A549 (cell line): ENCODE results near the gene USP32.

Experiments used
- EP300 ChIP-seq, 2 experiments: fragments of >200 bp; sonication (Bioruptor Twin); formaldehyde crosslinking; IDR thresholded peaks; 2 replicates in 1 of 2; 3 replicates in 1 of 2; pipeline ENCODE4 v1.6.1; 2016 to 2017
- ESRRA ChIP-seq: fragments of 150-350 bp; IDR thresholded peaks from 2 replicates; pipeline ENCODE4 v1.6.1; 2014; ENCODE audit warnings: mild to moderate bottlenecking, low read length, borderline replicate concordance
- MAZ ChIP-seq: fragments of 150-350 bp; IDR thresholded peaks from 2 replicates; pipeline ENCODE4 v1.6.1; 2014; ENCODE audit warnings: antibody characterized with exemption, low read depth, low read length, borderline replicate concordance
- POLR2A ChIP-seq: IDR thresholded peaks from 2 replicates; pipeline ENCODE4 v1.6.1; 2012; ENCODE audit warnings: mild to moderate bottlenecking, low read length
- POLR2AphosphoS2 ChIP-seq: conservative IDR thresholded peaks from 2 replicates; pipeline ENCODE4 v1.6.1; 2012; ENCODE audit warnings: low read length, improper control_type of control experiment, inconsistent platforms
- RAD21 ChIP-seq, 2 experiments: fragments of >200 bp in 1 of 2; sonication (Bioruptor Twin) in 1 of 2; formaldehyde crosslinking in 1 of 2; IDR thresholded peaks in 1 of 2; conservative IDR thresholded peaks in 1 of 2; 2 replicates in 1 of 2; 3 replicates in 1 of 2; pipeline ENCODE4 v1.6.1; 2012 to 2018; ENCODE audit warnings: inconsistent platforms in 1 of 2
- RCOR1 ChIP-seq: fragments of 150-350 bp; IDR thresholded peaks from 2 replicates; pipeline ENCODE4 v1.6.1; 2014; ENCODE audit warnings: antibody characterized with exemption, low read length, low read depth
- RFX5 ChIP-seq: fragments of 450-650 bp; IDR thresholded peaks from 2 replicates; pipeline ENCODE4 v1.7.1; 2014; ENCODE audit warnings: antibody characterized with exemption, mild to moderate bottlenecking, moderate library complexity
- TP53 ChIP-seq: fragments of 250-450 bp; sonication (Bioruptor Pico); IDR thresholded peaks from 2 replicates; pipeline ENCODE4 v1.5.0; 2021; ENCODE audit warnings: mild to moderate bottlenecking, moderate library complexity
- TF ChIP-seq, protein P1 (sequence below): fragments of >200 bp; sonication (Bioruptor Twin); formaldehyde crosslinking; IDR thresholded peaks from 3 replicates; pipeline ENCODE4 v1.5.1; 2016
- TF ChIP-seq, protein P2 (sequence below): fragments of 150-350 bp; IDR thresholded peaks from 2 replicates; pipeline ENCODE4 v1.6.1; 2014; ENCODE audit warnings: low read depth, mild to moderate bottlenecking, low read length
- TF ChIP-seq, protein P3 (sequence below): fragments of 450-650 bp; IDR thresholded peaks from 2 replicates; pipeline ENCODE4 v1.6.1; 2014; ENCODE audit warnings: antibody characterized with exemption

DNA sequence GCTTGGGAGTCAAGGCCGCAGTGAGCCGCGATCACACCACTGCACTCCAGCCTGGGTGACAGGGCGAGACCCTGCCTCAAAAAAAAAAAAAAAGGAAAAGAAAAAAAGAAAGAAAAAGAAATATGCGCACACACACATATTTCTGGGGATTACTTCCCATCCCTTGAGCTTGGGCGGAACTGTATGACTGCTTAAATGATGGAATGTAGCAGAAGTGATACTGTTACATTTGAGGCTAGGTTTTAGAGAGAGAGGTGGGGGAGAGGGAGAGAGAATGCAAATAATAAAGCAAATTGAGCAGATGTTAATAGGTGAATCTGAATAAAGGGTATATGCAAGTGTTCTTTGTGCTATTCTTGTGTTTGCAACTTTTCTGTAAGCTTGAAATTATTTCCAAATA is 12.0 kb upstream of the USP32 start:
- TF ChIP-seq POLR2A, result no peak
- no peak for TF ChIP-seq MAZ
- TF ChIP-seq, protein P1, sequence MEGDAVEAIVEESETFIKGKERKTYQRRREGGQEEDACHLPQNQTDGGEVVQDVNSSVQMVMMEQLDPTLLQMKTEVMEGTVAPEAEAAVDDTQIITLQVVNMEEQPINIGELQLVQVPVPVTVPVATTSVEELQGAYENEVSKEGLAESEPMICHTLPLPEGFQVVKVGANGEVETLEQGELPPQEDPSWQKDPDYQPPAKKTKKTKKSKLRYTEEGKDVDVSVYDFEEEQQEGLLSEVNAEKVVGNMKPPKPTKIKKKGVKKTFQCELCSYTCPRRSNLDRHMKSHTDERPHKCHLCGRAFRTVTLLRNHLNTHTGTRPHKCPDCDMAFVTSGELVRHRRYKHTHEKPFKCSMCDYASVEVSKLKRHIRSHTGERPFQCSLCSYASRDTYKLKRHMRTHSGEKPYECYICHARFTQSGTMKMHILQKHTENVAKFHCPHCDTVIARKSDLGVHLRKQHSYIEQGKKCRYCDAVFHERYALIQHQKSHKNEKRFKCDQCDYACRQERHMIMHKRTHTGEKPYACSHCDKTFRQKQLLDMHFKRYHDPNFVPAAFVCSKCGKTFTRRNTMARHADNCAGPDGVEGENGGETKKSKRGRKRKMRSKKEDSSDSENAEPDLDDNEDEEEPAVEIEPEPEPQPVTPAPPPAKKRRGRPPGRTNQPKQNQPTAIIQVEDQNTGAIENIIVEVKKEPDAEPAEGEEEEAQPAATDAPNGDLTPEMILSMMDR, result no peak
- no peak for TF ChIP-seq TP53 (CRISPR knock-in tag)
- no peak for TF ChIP-seq RFX5
- no peak for TF ChIP-seq ESRRA
- no peak for TF ChIP-seq RAD21 (conservative IDR thresholded peaks at IDR 0.05 in 1 of 2, IDR thresholded peaks at IDR 0.05 in 1 of 2)
- no peak for TF ChIP-seq EP300 (IDR thresholded peaks at IDR 0.05)
- no peak for TF ChIP-seq RCOR1
- TF ChIP-seq POLR2AphosphoS2, result no peak
- TF ChIP-seq, protein P2, sequence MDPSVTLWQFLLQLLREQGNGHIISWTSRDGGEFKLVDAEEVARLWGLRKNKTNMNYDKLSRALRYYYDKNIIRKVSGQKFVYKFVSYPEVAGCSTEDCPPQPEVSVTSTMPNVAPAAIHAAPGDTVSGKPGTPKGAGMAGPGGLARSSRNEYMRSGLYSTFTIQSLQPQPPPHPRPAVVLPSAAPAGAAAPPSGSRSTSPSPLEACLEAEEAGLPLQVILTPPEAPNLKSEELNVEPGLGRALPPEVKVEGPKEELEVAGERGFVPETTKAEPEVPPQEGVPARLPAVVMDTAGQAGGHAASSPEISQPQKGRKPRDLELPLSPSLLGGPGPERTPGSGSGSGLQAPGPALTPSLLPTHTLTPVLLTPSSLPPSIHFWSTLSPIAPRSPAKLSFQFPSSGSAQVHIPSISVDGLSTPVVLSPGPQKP, result no peak
- TF ChIP-seq, protein P3, sequence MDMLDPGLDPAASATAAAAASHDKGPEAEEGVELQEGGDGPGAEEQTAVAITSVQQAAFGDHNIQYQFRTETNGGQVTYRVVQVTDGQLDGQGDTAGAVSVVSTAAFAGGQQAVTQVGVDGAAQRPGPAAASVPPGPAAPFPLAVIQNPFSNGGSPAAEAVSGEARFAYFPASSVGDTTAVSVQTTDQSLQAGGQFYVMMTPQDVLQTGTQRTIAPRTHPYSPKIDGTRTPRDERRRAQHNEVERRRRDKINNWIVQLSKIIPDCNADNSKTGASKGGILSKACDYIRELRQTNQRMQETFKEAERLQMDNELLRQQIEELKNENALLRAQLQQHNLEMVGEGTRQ, result no peak
